HG02973 (cell line): ENCODE results near the gene DSG4.

Experiments used
- ATAC-seq: cut with Tn5 transposase; IDR thresholded peaks from one replicate; pipeline ENCODE4 v1.9.1; 2021; ENCODE audit warnings: moderate library complexity; ENCODE audit not compliant: unreplicated experiment

DSG4 gene

DNA sequence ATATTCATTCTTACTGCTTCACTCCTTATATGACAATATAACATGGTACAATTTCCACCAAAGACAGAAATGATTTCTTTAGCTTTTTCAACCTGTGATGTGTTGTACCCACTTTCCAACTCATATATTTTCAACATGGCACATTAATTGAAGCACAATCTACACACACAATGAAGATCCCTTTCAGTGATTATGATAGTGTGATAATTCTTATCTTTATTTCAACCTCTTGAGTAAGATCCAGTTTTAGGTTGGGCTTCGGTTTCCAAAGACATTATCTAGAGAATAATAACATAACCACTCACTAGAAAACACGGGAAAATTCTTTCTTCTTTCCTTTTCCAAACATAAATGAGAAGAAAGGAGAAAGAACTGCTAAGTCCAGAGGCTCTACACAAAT is 67.6 kb downstream of the DSG4 start:
- no peak for ATAC-seq

GRCh38 chr18:31445908-31446307 is 69.3 kb downstream of the DSG4 start:
- no peak for ATAC-seq

DNA sequence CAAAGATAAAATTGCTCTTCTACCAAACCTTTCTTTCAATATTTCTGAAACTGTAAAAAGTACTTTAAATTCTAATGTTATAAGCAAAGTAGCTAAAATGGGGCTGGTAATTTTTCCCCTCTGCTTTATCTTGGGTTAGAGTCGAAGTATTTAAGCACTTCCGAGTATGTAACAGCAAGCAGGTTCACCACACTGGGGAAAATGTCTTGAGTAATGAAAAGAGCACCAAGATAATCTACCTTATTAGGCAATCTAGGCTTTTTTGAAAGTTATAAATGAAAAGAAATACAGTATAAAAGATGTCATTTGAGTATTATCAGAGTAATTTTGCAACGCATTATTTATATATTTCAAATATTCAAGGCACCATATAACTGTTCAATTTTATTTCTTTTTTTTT is 70.3 kb downstream of the DSG4 start:
- ATAC-seq = no peak

DNA sequence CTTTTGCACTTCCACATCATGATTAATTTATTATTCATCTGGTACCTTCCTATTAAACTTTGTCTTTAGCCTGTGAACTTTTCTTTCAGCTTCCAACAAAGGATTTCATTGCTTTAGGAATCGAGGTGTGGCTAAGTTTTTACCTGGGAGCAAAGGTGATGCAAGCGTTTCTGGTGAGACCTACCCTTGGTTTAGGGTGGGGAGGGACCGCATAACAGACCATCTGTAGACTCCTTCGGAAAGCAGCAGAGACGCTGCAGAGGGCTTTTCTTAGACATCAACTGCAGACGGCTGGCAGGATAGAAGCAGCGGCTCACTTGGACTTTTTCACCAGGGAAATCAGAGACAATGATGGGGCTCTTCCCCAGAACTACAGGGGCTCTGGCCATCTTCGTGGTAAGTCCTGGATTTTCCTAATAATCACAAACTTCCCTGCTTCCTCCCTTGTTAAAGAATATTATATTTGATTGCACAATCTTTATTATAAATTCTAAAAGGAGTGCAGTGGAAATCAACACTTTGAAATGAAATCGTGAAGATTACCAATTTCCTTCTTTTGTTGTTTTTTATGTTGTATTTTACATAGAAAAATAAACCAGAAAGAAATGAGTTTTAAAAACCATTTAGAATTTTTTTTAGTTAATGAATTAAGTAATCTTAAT is 71.1 kb downstream of the DSG4 start, which contains the start of gene DSG3:
Gene DSG3 (plus strand): TSS at position 212 of the 662 bp plus-strand sequence. CDS start 137 bp downstream, at position 349.
- no peak for ATAC-seq

GRCh38 chr18:31450409-31450808 is 73.8 kb downstream of the DSG4 start:
- no peak for ATAC-seq

GRCh38 chr18:31451625-31452024 is 75.0 kb downstream of the DSG4 start:
- ATAC-seq = no peak

GRCh38 chr18:31454066-31454708 is 77.6 kb downstream of the DSG4 start:
- ATAC-seq = no peak
